GM19463 (cell line): ENCODE data around the gene GOSR2.

Experiments used
- ATAC-seq: cut with Tn5 transposase; IDR thresholded peaks from one replicate; pipeline ENCODE4 v1.9.1; 2021; ENCODE audit warnings: mild to moderate bottlenecking, moderate library complexity; ENCODE audit not compliant: unreplicated experiment

GOSR2 gene

GRCh38 chr17:46958041-46958591 is 35.2 kb downstream of the GOSR2 start:
- no peak for ATAC-seq

DNA sequence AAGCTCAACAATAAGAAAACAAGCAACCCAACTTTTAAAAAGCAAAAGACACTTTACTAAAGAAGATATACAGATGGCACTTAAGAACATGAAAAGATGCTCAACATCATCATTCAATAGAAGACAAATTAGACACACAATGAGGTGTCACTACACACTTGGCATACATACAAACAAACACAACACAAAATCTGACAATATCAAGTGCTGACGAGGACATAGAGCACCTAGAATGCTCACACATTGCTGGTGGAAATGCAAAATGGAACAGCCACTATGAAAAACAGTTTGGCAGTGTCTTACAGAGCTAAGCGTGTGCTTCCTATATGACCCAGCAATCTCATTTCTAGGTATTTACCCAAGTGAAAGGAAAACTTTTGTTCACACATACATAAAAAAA is 37.2 kb downstream of the GOSR2 start:
- ATAC-seq = no peak

DNA sequence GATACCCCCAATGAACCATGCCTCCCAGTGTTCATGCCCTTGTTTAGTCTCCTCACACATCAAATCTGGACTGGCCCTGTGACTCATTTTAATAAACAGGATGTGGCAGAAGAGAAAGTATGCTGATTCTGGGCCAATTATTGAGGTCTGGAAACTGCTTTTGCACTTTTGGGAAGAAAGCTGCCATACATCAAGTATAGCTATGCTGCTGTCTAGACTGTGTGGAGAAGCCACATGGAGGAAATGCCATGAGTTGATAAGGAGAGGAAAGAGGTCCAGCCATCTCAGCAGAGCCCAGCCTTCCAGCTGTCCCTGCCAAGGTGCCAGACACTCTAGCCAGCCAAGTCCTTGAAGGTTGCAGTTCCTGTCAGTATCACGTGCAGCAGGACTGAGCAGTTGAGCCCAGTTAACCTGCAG is 39.4 kb downstream of the GOSR2 start:
- ATAC-seq = no peak

GRCh38 chr17:46963571-46963970 is 40.6 kb downstream of the GOSR2 start:
- ATAC-seq = no peak

GRCh38 chr17:46964315-46965265 is 41.6 kb downstream of the GOSR2 start:
- no peak for ATAC-seq

GRCh38 chr17:46968224-46968834 is 45.4 kb downstream of the GOSR2 start:
- ATAC-seq = no peak

GRCh38 chr17:46968896-46969295 is 45.9 kb downstream of the GOSR2 start:
- no peak for ATAC-seq

GRCh38 chr17:46971647-46972300 is 48.8 kb downstream of the GOSR2 start:
- ATAC-seq = no peak

- no peak for ATAC-seq
These were observed 49.4 kb downstream of the GOSR2 start for GRCh38 chr17:46972346-46972745.

DNA sequence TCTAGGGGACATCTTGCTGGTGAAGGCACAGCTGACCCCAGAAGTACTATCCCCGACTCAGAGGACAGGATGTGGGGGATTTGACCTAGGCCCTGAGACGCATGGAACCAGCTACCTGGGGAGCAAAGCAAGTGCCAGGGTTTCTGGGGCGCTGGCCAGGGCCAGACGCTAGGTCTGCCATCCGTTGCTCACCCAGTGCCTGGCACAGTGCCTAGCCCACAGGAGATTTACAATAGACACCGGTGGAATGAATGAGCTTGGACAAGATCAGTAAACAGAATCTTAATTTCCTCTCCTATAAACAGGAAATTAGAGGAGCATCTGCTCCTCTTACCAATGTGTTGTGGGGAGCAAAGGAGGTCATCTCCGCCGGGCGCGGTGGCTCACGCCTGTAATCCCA is 51.1 kb downstream of the GOSR2 start:
- ATAC-seq = no peak

- ATAC-seq = no peak
These were observed 52.3 kb downstream of the GOSR2 start for GRCh38 chr17:46975287-46975686.

DNA sequence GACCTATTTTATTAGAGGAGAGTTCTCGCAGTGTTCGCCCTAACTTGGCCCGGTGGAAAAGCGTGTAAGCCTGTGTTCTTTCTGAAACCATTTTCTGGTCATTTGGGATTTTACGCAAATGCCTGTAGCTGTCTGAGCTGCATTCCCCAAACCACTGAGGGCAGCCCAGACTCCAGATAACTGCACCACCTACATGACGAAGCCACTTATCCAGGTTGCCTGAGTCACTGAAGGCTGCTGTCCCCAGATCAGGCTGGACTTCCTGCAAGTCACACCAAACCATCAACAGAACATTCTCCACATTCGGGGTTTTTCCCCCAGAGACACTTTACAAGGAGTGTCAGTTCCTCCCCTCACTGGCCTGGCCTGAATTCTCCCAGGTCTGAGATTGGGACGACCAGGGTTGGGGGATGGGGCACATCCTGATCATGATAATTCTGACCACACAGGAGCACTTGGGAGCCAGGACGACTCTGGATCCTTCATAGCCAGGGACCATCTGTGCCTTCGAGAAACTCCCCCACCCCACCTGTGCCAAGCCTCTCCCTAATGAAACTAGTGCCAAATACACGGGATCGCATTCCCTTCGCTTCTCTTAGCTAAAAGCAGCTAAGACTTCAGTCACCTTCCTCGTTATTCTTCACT is 53.8 kb downstream of the GOSR2 start:
- no peak for ATAC-seq

DNA sequence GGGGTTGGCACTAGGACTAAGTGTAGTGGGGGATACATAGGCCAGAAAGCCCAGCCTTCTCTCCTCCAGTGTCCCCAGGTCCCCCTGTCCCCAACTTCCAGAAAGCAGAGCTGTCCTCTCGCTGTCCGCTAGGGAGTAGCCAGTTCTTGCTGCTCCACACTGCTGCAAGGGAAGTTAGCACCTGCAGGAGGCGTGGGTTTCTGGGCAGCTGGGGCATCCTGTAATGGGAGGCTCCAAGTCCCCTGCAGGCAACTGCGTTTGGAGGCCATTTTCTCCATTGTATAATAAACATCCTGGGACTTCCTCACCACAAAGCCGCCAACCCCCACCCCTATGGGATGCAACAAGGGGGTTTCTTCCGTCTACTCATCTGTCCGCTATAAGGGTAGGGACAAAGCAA is 54.4 kb downstream of the GOSR2 start:
- ATAC-seq = no peak

DNA sequence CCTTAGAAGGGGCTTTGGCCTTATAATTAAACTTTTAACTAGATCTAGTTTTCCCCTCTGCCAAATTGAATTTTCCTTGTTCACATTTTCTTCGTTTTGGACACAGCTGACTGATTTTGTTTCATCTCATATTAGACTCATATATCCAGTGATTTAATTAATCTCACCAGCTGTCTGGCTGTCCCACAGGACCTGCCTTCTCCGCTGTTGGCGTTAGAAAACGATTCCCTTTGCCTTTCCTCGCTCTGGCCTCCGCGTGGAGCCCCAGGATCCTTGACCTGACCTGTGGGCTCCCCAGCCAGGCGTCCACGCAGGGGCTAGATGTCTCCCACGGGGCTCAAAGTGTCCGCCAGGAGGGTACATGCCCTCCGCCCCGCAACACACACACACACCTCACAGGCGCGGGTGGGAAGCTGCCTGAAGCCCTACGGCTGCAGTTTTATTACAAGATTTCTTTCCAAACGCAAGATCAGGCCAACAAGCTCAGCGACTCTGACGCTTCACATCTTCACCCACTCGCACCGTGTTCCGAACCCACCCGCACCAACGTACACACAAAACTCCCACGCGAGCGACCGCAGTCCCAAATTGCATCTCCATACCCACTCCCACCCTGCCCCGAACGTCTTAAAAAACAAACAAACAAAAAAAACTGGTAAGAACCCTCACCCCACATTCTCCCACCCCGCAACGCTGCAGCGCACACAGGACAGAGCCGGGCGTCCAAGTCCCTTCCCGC is 55.0 kb downstream of the GOSR2 start:
- no peak for ATAC-seq

GRCh38 chr17:46978489-46979146 is 55.7 kb downstream of the GOSR2 start:
- ATAC-seq = no peak

GRCh38 chr17:46979147-46979863 is 56.3 kb downstream of the GOSR2 start, which contains the start of gene RPRML:
Gene RPRML, minus strand, starts transcription at chr17:46979253. Its CDS starts 246 bp downstream, at chr17:46979007.
- no peak for ATAC-seq

GRCh38 chr17:46982577-46982976 is 59.6 kb downstream of the GOSR2 start:
- no peak for ATAC-seq

DNA sequence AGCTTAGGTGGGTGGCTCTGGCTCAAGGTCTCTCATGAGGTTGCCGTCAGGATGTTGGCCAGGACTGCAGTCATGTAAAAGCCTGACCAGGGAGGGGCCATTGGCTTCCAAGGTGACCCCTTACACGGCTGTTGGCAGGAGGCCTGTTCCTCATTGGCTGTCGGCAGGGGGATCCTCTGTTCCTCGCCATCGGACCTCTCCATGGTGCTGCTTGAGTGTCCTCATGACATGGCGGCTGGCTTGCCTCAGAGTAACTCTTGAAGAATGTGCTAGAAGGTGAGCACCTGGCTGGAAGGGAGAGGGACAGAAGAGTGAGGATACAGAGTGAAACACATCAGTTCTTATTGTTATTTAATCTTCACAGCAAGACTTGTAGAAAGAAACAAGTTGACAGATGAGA is 60.8 kb downstream of the GOSR2 start:
- ATAC-seq = no peak

DNA sequence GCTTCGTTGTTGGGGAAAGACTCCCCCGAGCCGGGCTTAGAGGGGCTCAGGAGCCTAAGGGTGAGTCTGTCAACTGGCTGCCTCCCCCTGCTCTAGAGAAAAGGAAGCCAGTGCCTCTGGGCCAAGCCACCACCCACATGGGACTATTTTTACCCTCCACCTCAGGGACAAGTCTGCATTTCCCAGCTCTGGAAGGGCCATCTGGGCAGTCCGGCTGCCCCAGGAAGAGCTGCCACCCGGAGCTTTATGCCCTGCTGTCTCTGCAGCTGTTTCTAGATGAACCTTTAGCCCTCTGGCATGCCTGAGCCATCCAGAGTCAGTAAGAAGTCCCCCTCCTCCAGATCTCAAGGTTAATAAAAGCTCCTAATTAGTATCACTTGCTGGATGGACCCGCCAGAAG is 61.4 kb downstream of the GOSR2 start:
- no peak for ATAC-seq
